GM03348 (cell line): ENCODE results near the gene GSTM1.

Experiments
- DNase-seq: peaks from one replicate; pipeline ENCODE4 v3.0.0; 2012; ENCODE audit warnings: low spot score

Gene GSTM1

GRCh38 chr1:109687641-109688499, at the start of gene GSTM1:
GSTM1 (plus strand) TSS chr1:109687817; CDS start chr1:109687874, 57 bp downstream.
- no peak for DNase-seq

GRCh38 chr1:109639063-109639840, 48.4 kb upstream of the GSTM1 start:
- DNase-seq = no peak

GRCh38 chr1:109639841-109640184, 47.8 kb upstream of the GSTM1 start:
- no peak for DNase-seq

- peak; percentile 81 for DNase-seq
These were observed 47.2 kb upstream of the GSTM1 start for GRCh38 chr1:109640285-109640865.

GRCh38 chr1:109641078-109641740, 46.4 kb upstream of the GSTM1 start:
- peak; percentile 0 for DNase-seq

- DNase-seq = no peak
These were observed 45.8 kb upstream of the GSTM1 start for GRCh38 chr1:109641861-109642260.

GRCh38 chr1:109642626-109643025, 45.0 kb upstream of the GSTM1 start:
- peak; percentile 20 for DNase-seq

- DNase-seq = peak; percentile 86
These were observed 44.0 kb upstream of the GSTM1 start for GRCh38 chr1:109643385-109644230.

- DNase-seq = no peak
These were observed 42.9 kb upstream of the GSTM1 start for GRCh38 chr1:109644670-109645069.

- peak; percentile 41 for DNase-seq
These were observed 38.1 kb upstream of the GSTM1 start for GRCh38 chr1:109649491-109649914.

- no peak for DNase-seq
These were observed 37.0 kb upstream of the GSTM1 start for GRCh38 chr1:109650609-109651008.

- no peak for DNase-seq
These were observed 35.2 kb upstream of the GSTM1 start for GRCh38 chr1:109652402-109652801.

- DNase-seq = no peak
These were observed 34.3 kb upstream of the GSTM1 start for GRCh38 chr1:109653306-109653705.

GRCh38 chr1:109654519-109654918, 33.1 kb upstream of the GSTM1 start:
- no peak for DNase-seq

- peak; percentile 93 for DNase-seq
These were observed 31.8 kb upstream of the GSTM1 start, which contains the start of gene GSTM4 for GRCh38 chr1:109655615-109656519. GSTM4 (plus strand) TSS chr1:109656099; CDS start chr1:109656390, 291 bp downstream.

GRCh38 chr1:109657395-109657794, 30.2 kb upstream of the GSTM1 start:
- no peak for DNase-seq

GRCh38 chr1:109657970-109658369, 29.6 kb upstream of the GSTM1 start:
- no peak for DNase-seq

GRCh38 chr1:109658533-109659042, 29.0 kb upstream of the GSTM1 start:
- no peak for DNase-seq

GRCh38 chr1:109659145-109659544, 28.5 kb upstream of the GSTM1 start:
- DNase-seq = no peak
